ENCODE measurements around the gene CSF2.

The CSF2 gene

DNA sequence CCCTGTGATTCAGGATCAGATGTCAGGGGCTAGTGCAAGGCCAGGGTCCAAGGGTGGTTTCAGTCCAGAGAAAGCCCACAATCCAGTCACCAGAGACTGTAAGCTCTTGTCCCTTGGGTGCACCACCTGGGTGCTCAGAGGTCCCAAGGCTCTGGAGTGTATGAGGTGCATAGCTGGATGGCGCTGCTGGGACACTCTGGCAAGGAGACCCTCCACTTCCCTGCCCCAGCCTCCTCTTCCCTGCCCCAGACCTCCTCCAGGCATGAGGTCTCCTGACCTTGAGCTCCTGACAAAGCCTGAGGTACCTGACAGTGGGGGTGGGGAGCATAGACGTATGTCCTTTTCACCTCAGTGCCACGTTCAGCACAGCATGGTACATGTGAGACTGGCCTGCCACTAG is 7.0 kb downstream of the CSF2 start:
- H3K9ac ChIP-seq (ENCODE audit: low read length) = no peak overlapping the region
- DNase-seq = no peak
- no peak overlapping the region for H3K27ac ChIP-seq (ENCODE audit: low read length)
- H3K4me1 ChIP-seq (ENCODE audit: low read length) = peaks cover 20% of the 10 kb centered on the region
- no peak for TF ChIP-seq EZH2phosphoT487 (IDR thresholded peaks at IDR 0.05; ENCODE audit: low read length)
- no peak for TF ChIP-seq EZH2 (optimal IDR thresholded peaks at IDR 0.05; ENCODE audit: low read depth, low read length)
- H3K9me3 ChIP-seq (replicated peaks; ENCODE audit: insufficient read depth, low read length) = no peaks in the 10 kb centered on the region
- H3K79me2 ChIP-seq (ENCODE audit: low read length) = no peaks in the 10 kb centered on the region
- H4K20me1 ChIP-seq (ENCODE audit: insufficient read depth, low read length) = no peaks in the 10 kb centered on the region
- H3K4me3 ChIP-seq (ENCODE audit: low read length) = no peak overlapping the region
- H3K36me3 ChIP-seq (replicated peaks; ENCODE audit: insufficient read depth, low read length) = no peaks in the 10 kb centered on the region
- H3K9me2 ChIP-seq (replicated peaks; ENCODE audit: insufficient read depth, low read length) = no peaks in the 10 kb centered on the region
- H3K4me2 ChIP-seq (ENCODE audit: low read depth, low read length) = no peak overlapping the region
- no peak overlapping the region for H2AFZ ChIP-seq (ENCODE audit: low read length)
- 0 out of 2 replicates have a peak, but pooled peaks cover 6% of the 10 kb centered on the region for H3F3A ChIP-seq (ENCODE audit: insufficient read depth, low read length)
- no peaks in the 10 kb centered on the region for H3K27me3 ChIP-seq (replicated peaks; ENCODE audit: insufficient read depth, low read length)

DNA sequence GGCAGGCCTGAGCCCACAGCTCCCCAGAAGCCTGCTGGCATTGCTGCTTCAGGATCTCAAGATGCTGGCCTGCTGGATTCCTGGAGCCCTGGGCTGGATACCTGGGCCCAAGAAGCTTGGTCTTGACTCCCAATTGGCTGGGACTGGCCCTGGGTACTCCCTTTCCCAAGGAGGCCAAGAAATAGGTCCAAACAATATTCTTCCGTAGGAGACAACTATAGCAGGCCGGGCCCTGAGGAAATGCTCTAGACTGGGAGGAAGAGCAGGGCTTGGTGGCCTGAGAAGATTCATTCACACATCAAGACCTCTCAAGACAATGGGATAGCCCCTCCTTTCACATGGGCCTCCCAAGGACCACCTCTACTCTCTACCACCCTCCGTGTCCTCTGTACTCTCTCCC is 7.9 kb downstream of the CSF2 start:
- Histone ChIP-seq H3K9me3 (replicated peaks; ENCODE audit: insufficient read depth, low read length) (no peaks in the 10 kb centered on the region), H3K36me3 (replicated peaks; ENCODE audit: insufficient read depth, low read length) (no peaks in the 10 kb centered on the region), H3K9ac (ENCODE audit: low read length) (no peak overlapping the region), H3F3A (ENCODE audit: insufficient read depth, low read length) (0 out of 2 replicates have a peak, but pooled peaks cover 6% of the 10 kb centered on the region), H3K4me2 (ENCODE audit: low read depth, low read length) (no peak overlapping the region), H3K4me1 (ENCODE audit: low read length) (peaks cover 18% of the 10 kb centered on the region), H3K9me2 (replicated peaks; ENCODE audit: insufficient read depth, low read length) (no peaks in the 10 kb centered on the region), H3K4me3 (ENCODE audit: low read length) (no peak overlapping the region), H3K79me2 (ENCODE audit: low read length) (no peaks in the 10 kb centered on the region), H2AFZ (ENCODE audit: low read length) (no peak overlapping the region), H3K27ac (ENCODE audit: low read length) (no peak overlapping the region), H4K20me1 (ENCODE audit: insufficient read depth, low read length) (no peaks in the 10 kb centered on the region), H3K27me3 (replicated peaks; ENCODE audit: insufficient read depth, low read length) (no peaks in the 10 kb centered on the region)
- DNase-seq = no peak
- no peak for TF ChIP-seq EZH2 (optimal IDR thresholded peaks at IDR 0.05; ENCODE audit: low read depth, low read length)
- no peak for TF ChIP-seq EZH2phosphoT487 (IDR thresholded peaks at IDR 0.05; ENCODE audit: low read length)
- TF ChIP-seq, protein P1, sequence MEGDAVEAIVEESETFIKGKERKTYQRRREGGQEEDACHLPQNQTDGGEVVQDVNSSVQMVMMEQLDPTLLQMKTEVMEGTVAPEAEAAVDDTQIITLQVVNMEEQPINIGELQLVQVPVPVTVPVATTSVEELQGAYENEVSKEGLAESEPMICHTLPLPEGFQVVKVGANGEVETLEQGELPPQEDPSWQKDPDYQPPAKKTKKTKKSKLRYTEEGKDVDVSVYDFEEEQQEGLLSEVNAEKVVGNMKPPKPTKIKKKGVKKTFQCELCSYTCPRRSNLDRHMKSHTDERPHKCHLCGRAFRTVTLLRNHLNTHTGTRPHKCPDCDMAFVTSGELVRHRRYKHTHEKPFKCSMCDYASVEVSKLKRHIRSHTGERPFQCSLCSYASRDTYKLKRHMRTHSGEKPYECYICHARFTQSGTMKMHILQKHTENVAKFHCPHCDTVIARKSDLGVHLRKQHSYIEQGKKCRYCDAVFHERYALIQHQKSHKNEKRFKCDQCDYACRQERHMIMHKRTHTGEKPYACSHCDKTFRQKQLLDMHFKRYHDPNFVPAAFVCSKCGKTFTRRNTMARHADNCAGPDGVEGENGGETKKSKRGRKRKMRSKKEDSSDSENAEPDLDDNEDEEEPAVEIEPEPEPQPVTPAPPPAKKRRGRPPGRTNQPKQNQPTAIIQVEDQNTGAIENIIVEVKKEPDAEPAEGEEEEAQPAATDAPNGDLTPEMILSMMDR (IDR thresholded peaks at IDR 0.05; ENCODE audit: low read length) = no peak

DNA sequence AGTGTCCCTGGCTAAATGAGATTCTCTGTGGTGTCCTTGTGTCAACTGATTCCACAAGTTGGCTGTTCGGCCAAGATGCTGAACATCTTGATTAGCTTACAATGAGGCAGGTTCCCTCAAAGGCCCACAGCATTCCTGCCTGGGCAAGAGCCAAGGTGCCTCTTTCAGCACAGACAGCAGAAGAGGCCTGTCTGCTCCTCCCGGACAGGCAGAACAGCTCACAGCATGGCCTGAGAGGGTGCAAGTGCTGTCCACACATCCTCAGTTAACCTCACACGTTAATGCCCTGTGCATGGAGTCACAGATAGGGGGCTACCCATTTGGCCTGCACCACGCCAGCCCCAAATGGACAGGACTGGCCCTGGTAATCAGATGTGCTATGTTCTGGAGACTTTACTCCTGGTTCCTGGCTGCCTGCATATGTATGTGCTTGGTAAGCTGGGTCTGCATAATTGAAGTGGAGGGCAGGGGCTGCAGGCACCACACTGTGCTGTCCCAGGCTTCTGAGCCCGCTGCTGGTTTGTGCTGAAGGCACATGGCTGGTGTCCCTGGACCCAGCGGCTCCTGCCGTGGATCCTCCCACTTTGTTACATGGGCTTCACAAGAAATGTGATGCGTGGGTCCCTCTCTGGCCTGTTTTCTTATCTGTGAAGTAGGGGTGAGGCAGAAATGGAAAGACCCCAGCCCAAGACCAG is 8.9 kb downstream of the CSF2 start:
- Histone ChIP-seq H3K27me3 (replicated peaks; ENCODE audit: insufficient read depth, low read length) (no peaks in the 10 kb centered on the region), H3K9me3 (replicated peaks; ENCODE audit: insufficient read depth, low read length) (no peaks in the 10 kb centered on the region), H4K20me1 (ENCODE audit: insufficient read depth, low read length) (no peaks in the 10 kb centered on the region), H3K36me3 (replicated peaks; ENCODE audit: insufficient read depth, low read length) (no peaks in the 10 kb centered on the region), H3K9ac (ENCODE audit: low read length) (no peak overlapping the region), H3F3A (ENCODE audit: insufficient read depth, low read length) (0 out of 2 replicates have a peak, but pooled peaks cover 6% of the 10 kb centered on the region), H3K9me2 (replicated peaks; ENCODE audit: insufficient read depth, low read length) (no peaks in the 10 kb centered on the region), H3K4me2 (ENCODE audit: low read depth, low read length) (no peak overlapping the region), H3K4me1 (ENCODE audit: low read length) (peaks cover 18% of the 10 kb centered on the region), H3K27ac (ENCODE audit: low read length) (no peak overlapping the region), H3K4me3 (ENCODE audit: low read length) (no peak overlapping the region), H2AFZ (ENCODE audit: low read length) (no peak overlapping the region), H3K79me2 (ENCODE audit: low read length) (no peaks in the 10 kb centered on the region)
- TF ChIP-seq EZH2 (optimal IDR thresholded peaks at IDR 0.05; ENCODE audit: low read depth, low read length) (no peak), EZH2phosphoT487 (IDR thresholded peaks at IDR 0.05; ENCODE audit: low read length) (no peak)
- TF ChIP-seq, protein P1 (IDR thresholded peaks at IDR 0.05; ENCODE audit: low read length) = no peak
- no peak for DNase-seq
